ENCODE results near the gene RCC1.
A peak's percentile ranks its signal among the peaks of the same experiment; 100 is the strongest.
"Not testable (repeated sequence)": the region's sequence is repeated elsewhere in the genome, so short reads cannot be mapped to it uniquely, and the experiment has no call there.

RCC1 gene

GRCh38 chr1:28510970-28511440, 5.2 kb downstream of the RCC1 start:
- ATAC-seq, result no peak; the same call in 2 of the 3 replicates
- TF ChIP-seq PPARA (CRISPR knock-in tag; IDR thresholded peaks at IDR 0.05; ENCODE audit: borderline replicate concordance) (no peak), ISL1 (CRISPR knock-in tag; IDR thresholded peaks at IDR 0.05) (no peak), RARB (CRISPR knock-in tag; IDR thresholded peaks at IDR 0.05) (0 out of 2 replicates have a peak, but pooled peaks have one; percentile 7), TOX (CRISPR knock-in tag; IDR thresholded peaks at IDR 0.05; ENCODE audit: borderline replicate concordance) (no peak), ESRRG (CRISPR knock-in tag; IDR thresholded peaks at IDR 0.05) (0 out of 2 replicates have a peak, but pooled peaks have one; percentile 79), ZFP30 (CRISPR knock-in tag; IDR thresholded peaks at IDR 0.05) (no peak), GLIS3 (CRISPR knock-in tag; IDR thresholded peaks at IDR 0.05) (peak; percentile 73; the same call in 1 of the 2 replicates)
- TF ChIP-seq, protein P1, sequence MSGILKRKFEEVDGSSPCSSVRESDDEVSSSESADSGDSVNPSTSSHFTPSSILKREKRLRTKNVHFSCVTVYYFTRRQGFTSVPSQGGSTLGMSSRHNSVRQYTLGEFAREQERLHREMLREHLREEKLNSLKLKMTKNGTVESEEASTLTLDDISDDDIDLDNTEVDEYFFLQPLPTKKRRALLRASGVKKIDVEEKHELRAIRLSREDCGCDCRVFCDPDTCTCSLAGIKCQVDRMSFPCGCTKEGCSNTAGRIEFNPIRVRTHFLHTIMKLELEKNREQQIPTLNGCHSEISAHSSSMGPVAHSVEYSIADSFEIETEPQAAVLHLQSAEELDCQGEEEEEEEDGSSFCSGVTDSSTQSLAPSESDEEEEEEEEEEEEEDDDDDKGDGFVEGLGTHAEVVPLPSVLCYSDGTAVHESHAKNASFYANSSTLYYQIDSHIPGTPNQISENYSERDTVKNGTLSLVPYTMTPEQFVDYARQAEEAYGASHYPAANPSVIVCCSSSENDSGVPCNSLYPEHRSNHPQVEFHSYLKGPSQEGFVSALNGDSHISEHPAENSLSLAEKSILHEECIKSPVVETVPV (CRISPR knock-in tag; IDR thresholded peaks at IDR 0.05), result 0 out of 2 replicates have a peak, but pooled peaks have one; percentile 42
- TF ChIP-seq, protein P2, sequence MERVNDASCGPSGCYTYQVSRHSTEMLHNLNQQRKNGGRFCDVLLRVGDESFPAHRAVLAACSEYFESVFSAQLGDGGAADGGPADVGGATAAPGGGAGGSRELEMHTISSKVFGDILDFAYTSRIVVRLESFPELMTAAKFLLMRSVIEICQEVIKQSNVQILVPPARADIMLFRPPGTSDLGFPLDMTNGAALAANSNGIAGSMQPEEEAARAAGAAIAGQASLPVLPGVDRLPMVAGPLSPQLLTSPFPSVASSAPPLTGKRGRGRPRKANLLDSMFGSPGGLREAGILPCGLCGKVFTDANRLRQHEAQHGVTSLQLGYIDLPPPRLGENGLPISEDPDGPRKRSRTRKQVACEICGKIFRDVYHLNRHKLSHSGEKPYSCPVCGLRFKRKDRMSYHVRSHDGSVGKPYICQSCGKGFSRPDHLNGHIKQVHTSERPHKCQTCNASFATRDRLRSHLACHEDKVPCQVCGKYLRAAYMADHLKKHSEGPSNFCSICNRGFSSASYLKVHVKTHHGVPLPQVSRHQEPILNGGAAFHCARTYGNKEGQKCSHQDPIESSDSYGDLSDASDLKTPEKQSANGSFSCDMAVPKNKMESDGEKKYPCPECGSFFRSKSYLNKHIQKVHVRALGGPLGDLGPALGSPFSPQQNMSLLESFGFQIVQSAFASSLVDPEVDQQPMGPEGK (CRISPR knock-in tag; IDR thresholded peaks at IDR 0.05; ENCODE audit: borderline replicate concordance), result peak; percentile 65; the same call in 1 of the 2 replicates

DNA sequence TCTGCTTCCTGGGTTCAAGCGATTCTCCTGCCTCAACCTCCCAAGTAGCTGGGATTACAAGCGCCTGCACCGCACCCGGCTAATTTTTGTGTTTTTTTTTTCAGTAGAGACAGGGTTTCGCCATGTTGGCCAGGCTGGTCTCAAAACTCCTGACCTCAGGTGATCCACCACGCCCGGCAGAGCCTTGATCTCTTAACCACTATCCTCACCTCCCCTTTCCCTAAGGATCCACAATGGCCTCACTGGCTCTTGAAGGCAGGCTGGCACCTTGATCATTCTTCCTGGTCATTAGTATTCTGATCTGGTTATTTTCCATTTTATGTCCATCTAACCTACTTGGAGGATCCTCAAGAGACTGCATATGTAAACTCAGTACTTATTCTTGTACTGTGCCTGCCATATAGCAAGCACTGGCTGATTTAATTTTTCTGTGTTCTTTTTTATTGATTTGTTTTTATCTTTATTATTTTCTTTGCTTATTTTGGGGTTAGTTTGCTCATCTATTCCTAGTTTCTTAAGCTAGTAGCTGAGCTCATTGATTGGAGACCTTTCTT, 6.3 kb downstream of the RCC1 start:
- TF ChIP-seq ZNF565 (CRISPR knock-in tag; conservative IDR thresholded peaks at IDR 0.05; ENCODE audit: low read depth) (no peak), ZC3H10 (CRISPR knock-in tag; IDR thresholded peaks at IDR 0.05) (no peak), ZNF70 (CRISPR knock-in tag; IDR thresholded peaks at IDR 0.05) (no peak)
- TF ChIP-seq, protein P3, sequence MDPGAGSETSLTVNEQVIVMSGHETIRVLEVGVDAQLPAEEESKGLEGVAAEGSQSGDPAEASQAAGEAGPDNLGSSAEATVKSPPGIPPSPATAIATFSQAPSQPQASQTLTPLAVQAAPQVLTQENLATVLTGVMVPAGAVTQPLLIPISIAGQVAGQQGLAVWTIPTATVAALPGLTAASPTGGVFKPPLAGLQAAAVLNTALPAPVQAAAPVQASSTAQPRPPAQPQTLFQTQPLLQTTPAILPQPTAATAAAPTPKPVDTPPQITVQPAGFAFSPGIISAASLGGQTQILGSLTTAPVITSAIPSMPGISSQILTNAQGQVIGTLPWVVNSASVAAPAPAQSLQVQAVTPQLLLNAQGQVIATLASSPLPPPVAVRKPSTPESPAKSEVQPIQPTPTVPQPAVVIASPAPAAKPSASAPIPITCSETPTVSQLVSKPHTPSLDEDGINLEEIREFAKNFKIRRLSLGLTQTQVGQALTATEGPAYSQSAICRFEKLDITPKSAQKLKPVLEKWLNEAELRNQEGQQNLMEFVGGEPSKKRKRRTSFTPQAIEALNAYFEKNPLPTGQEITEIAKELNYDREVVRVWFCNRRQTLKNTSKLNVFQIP (CRISPR knock-in tag; IDR thresholded peaks at IDR 0.05; ENCODE audit: borderline replicate concordance, low read depth), result no peak
- ATAC-seq, result no peak; the same call in 2 of the 3 replicates

GRCh38 chr1:28514445-28514933, 8.6 kb downstream of the RCC1 start:
- not testable (repeated sequence) for ATAC-seq

GRCh38 chr1:28516518-28516956, 10.7 kb downstream of the RCC1 start:
- peak; percentile 0; the same call in 2 of the 3 replicates for ATAC-seq
- TF ChIP-seq TOX (CRISPR knock-in tag; IDR thresholded peaks at IDR 0.05; ENCODE audit: borderline replicate concordance) (no peak), ZC3H10 (CRISPR knock-in tag; IDR thresholded peaks at IDR 0.05) (no peak), ZNF70 (CRISPR knock-in tag; IDR thresholded peaks at IDR 0.05) (no peak), TSHZ2 (CRISPR knock-in tag; IDR thresholded peaks at IDR 0.05) (no peak), ARNTL (CRISPR knock-in tag; IDR thresholded peaks at IDR 0.05; ENCODE audit: borderline replicate concordance, low read depth) (no peak), ESRRG (CRISPR knock-in tag; IDR thresholded peaks at IDR 0.05) (no peak), TCF4 (CRISPR knock-in tag; IDR thresholded peaks at IDR 0.05; ENCODE audit: borderline replicate concordance) (no peak)
- TF ChIP-seq, protein P3 (CRISPR knock-in tag; IDR thresholded peaks at IDR 0.05; ENCODE audit: borderline replicate concordance, low read depth), result no peak
- TF ChIP-seq, protein P2 (CRISPR knock-in tag; IDR thresholded peaks at IDR 0.05; ENCODE audit: borderline replicate concordance), result no peak
